ENCODE results near the gene FILIP1.
"Not testable (repeated sequence)": the region's sequence is repeated elsewhere in the genome, so short reads cannot be mapped to it uniquely, and the experiment has no call there.

Gene FILIP1

GRCh38 chr6:75415804-75416203 is 77.8 kb downstream of the FILIP1 start:
- DNase-seq, result no peak

- no peak for DNase-seq
Observed at GRCh38 chr6:75414445-75415021, 79.1 kb downstream of the FILIP1 start.

- DNase-seq, result no peak
Observed at GRCh38 chr6:75412969-75413662, 80.5 kb downstream of the FILIP1 start.

- DNase-seq, result not testable (repeated sequence)
Observed at GRCh38 chr6:75410564-75410963, 83.0 kb downstream of the FILIP1 start.

- no peak for DNase-seq
Observed at GRCh38 chr6:75409928-75410327, 83.7 kb downstream of the FILIP1 start.

GRCh38 chr6:75409286-75409685 is 84.3 kb downstream of the FILIP1 start:
- DNase-seq, result no peak

GRCh38 chr6:75403563-75404080 is 90.0 kb downstream of the FILIP1 start:
- DNase-seq, result no peak

- DNase-seq, result no peak
Observed at GRCh38 chr6:75402296-75402695, 91.3 kb downstream of the FILIP1 start.

- DNase-seq, result no peak
Observed at GRCh38 chr6:75397656-75398465, 95.7 kb downstream of the FILIP1 start.

GRCh38 chr6:75397171-75397570 is 96.4 kb downstream of the FILIP1 start:
- no peak for DNase-seq

GRCh38 chr6:75396005-75396800 is 97.4 kb downstream of the FILIP1 start:
- no peak for DNase-seq

- no peak for DNase-seq
Observed at GRCh38 chr6:75393806-75394205, 99.8 kb downstream of the FILIP1 start.

- DNase-seq, result no peak
Observed at GRCh38 chr6:75391276-75391675, 102.3 kb downstream of the FILIP1 start.

- no peak for DNase-seq
Observed at GRCh38 chr6:75386050-75386770, 107.4 kb downstream of the FILIP1 start.

- no peak for DNase-seq
Observed at GRCh38 chr6:75384116-75384515, 109.5 kb downstream of the FILIP1 start.

- no peak for DNase-seq
Observed at GRCh38 chr6:75382634-75382900, 111.0 kb downstream of the FILIP1 start.

GRCh38 chr6:75381877-75382633 is 111.5 kb downstream of the FILIP1 start:
- no peak for DNase-seq

- DNase-seq, result no peak
Observed at GRCh38 chr6:75379536-75379935, 114.1 kb downstream of the FILIP1 start.

GRCh38 chr6:75378101-75378500 is 115.5 kb downstream of the FILIP1 start:
- DNase-seq, result no peak

GRCh38 chr6:75377386-75377785 is 116.2 kb downstream of the FILIP1 start:
- no peak for DNase-seq

- DNase-seq, result no peak
Observed at GRCh38 chr6:75376347-75377024, 117.1 kb downstream of the FILIP1 start.
